Measurements from ENCODE around the gene SETBP1.

SETBP1 gene

GRCh38 chr18:44679914-44680272 is 795 bp upstream of the SETBP1 start:
- no peak for DNase-seq

- no peak for DNase-seq
Measured at GRCh38 chr18:44681076-44681970, 635 bp downstream of the SETBP1 start.

GRCh38 chr18:44682201-44682870 is 1.6 kb downstream of the SETBP1 start:
- DNase-seq, result no peak

- peak; percentile 16 for DNase-seq
Measured at GRCh38 chr18:44682871-44683221, 2.2 kb downstream of the SETBP1 start.

GRCh38 chr18:44683556-44683955 is 2.9 kb downstream of the SETBP1 start:
- no peak for DNase-seq

GRCh38 chr18:44685296-44685695 is 4.6 kb downstream of the SETBP1 start:
- DNase-seq, result no peak

- DNase-seq, result no peak
Measured at GRCh38 chr18:44686156-44686555, 5.5 kb downstream of the SETBP1 start.

- no peak for DNase-seq
Measured at GRCh38 chr18:44687421-44687820, 6.7 kb downstream of the SETBP1 start.

- no peak for DNase-seq
Measured at GRCh38 chr18:44689736-44690135, 9.0 kb downstream of the SETBP1 start.

- no peak for DNase-seq
Measured at GRCh38 chr18:44691148-44691925, 10.6 kb downstream of the SETBP1 start.

- DNase-seq, result no peak
Measured at GRCh38 chr18:44693030-44693784, 12.5 kb downstream of the SETBP1 start.

- DNase-seq, result no peak
Measured at GRCh38 chr18:44695503-44695902, 14.8 kb downstream of the SETBP1 start.

- DNase-seq, result no peak
Measured at GRCh38 chr18:44696892-44697291, 16.2 kb downstream of the SETBP1 start.

- no peak for DNase-seq
Measured at GRCh38 chr18:44697315-44697714, 16.6 kb downstream of the SETBP1 start.

- DNase-seq, result no peak
Measured at GRCh38 chr18:44698518-44698917, 17.8 kb downstream of the SETBP1 start.

- DNase-seq, result no peak
Measured at GRCh38 chr18:44699572-44700261, 19.0 kb downstream of the SETBP1 start.

GRCh38 chr18:44700652-44701051 is 20.0 kb downstream of the SETBP1 start:
- no peak for DNase-seq

GRCh38 chr18:44701227-44701626 is 20.5 kb downstream of the SETBP1 start:
- DNase-seq, result no peak

- DNase-seq, result no peak
Measured at GRCh38 chr18:44702594-44702993, 21.9 kb downstream of the SETBP1 start.

- DNase-seq, result no peak
Measured at GRCh38 chr18:44704135-44704789, 23.6 kb downstream of the SETBP1 start.

- DNase-seq, result no peak
Measured at GRCh38 chr18:44705075-44705675, 24.5 kb downstream of the SETBP1 start.
